ENCODE results near the gene NCOR2.

Gene NCOR2

DNA sequence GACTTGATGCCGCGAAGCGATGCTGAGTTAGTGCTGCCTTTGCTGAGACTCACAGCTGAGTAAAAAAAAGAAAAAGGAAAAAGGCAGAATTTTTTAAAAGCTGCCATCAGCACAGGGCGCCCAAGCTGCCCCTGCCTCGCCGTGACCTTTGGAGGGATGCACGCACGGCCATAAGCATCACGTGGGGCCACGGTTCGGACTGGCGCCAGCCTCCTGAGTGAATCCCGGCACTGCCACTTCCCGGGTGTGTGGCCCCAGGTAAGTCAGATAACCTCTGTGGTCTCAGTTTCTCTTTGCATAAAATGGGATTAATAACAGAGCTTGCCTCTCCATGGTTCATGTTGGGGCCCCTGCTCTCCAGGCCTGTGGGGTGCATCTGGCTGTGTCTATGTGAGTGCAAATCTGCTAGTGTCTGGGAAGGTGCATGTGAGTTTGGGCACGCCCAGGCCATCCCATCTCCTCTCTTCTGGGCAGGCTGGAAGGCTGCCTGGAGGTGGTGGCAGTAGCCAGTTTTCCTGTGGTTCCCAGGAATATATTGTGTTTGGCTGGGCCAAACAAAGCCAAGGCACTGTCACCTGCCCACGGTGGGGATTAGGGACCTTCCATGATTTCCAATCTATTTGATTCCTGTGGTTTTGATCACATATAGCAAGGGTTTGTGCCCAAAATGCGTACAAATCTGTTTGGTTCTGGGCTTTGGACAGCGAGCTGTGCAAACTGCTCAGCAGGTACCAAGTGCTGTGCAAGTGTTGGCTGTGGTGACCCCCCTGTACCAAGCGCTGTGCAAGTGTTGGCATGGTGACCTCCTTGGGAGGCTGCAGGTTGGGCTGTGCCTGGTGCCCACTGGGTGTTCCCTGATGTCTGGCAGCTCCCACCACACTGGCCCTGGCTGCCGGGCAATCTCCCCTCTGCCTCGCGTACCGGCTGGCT is 43.5 kb upstream of the NCOR2 start:
- no peak for DNase-seq (ENCODE audit: extremely low read depth, low read depth)
- TF ChIP-seq CTCF (IDR thresholded peaks at IDR 0.05; ENCODE audit: low read depth, low read length) = no peak

DNA sequence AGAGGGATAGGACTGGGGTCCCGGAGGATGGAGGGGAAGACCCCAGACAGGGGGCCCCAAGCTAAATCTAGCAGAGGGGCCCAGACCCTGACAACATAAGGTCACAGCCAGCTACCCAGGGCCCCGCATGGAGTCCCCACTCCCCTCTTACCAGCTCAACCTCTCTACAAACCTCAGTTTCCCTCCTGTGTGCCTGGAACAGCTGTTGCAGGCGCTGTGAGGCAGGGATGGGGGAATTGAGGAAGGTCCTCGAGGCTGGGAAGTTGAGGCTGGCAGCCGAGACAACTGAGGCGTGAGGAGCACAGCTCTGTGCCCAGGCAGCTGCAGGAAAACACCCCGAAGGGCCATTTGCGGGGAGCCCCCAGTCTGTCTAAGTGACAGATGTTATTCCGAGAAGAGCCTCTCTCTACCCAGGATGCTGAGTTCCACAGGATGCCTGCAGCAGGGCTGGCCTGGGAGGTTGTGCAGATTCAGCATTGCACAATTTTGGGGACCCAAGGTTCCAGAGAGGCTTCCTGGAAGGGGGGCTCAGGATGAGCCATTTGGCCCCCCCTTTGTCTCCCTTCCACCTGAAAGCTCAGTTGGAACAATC is 42.7 kb upstream of the NCOR2 start:
- no peak for DNase-seq (ENCODE audit: extremely low read depth, low read depth)
- no peak for TF ChIP-seq CTCF (IDR thresholded peaks at IDR 0.05; ENCODE audit: low read depth, low read length)

DNA sequence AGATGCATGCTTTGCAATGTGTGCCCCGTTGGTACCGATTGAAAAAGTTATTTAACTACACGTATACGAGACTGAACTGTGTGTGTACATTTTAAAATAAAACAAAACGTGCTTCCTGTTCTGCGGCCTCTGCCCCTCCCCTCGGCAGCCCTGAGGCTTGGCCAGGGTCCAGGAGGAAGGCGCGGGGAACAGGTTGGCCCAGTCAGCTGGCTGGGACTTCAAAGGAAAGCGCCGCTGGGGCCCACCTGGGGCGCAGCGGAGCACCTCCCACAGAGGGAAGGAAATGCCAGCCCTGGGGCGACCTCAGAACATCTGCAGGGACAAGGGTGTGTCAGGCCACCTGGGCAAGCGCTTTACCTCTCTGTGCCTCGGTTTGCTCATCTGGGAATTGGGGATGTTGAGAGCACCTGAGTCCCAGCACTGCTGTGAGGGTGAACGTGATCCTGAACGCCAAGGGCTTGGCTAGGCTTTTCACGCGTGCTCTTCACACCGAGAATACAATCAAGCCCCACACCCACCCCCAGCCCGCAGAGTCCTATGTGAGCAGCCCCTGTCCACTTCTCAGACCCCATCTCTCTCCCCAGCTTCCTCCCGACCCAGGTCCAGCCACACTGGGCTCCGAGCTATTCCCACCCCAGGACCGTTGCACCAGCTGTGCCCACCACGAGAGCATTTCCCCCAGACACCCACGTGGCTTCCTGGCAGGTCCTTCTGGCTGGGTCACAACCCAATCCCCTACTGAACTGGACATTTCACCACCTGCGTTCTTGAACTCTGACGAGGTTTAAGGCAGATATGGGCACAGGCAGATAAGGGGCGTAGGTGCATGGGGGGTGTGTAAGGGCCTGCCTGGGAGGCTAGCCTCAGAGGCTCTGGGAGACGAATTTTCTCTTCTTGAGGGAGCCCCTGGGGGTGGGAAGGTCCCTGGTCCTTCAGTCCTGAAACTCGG is 41.9 kb upstream of the NCOR2 start:
- DNase-seq (ENCODE audit: extremely low read depth, low read depth) = no peak
- no peak for TF ChIP-seq CTCF (IDR thresholded peaks at IDR 0.05; ENCODE audit: low read depth, low read length)

DNA sequence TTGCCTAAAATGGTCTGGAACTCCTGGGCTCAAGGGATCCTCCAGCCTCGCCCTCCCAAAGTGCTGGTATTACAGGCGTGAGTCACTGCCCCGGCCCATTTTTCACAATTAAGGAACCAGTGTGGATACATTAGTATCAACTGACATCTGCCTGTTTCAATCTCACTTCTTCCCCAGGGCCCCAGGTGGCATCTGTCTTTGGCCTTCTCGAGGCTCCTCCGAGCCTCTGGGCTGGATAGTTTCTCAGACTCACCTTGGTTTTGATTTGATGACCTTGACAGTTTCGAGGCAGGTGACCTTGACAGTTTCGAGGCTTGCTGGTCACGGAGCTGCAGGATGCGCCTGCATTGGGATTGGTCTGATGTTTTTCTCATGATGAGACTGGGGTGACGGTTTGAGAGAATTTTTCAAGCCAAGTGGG is 41.0 kb upstream of the NCOR2 start:
- no peak for TF ChIP-seq CTCF (IDR thresholded peaks at IDR 0.05; ENCODE audit: low read depth, low read length)
- DNase-seq (ENCODE audit: extremely low read depth, low read depth) = no peak

DNA sequence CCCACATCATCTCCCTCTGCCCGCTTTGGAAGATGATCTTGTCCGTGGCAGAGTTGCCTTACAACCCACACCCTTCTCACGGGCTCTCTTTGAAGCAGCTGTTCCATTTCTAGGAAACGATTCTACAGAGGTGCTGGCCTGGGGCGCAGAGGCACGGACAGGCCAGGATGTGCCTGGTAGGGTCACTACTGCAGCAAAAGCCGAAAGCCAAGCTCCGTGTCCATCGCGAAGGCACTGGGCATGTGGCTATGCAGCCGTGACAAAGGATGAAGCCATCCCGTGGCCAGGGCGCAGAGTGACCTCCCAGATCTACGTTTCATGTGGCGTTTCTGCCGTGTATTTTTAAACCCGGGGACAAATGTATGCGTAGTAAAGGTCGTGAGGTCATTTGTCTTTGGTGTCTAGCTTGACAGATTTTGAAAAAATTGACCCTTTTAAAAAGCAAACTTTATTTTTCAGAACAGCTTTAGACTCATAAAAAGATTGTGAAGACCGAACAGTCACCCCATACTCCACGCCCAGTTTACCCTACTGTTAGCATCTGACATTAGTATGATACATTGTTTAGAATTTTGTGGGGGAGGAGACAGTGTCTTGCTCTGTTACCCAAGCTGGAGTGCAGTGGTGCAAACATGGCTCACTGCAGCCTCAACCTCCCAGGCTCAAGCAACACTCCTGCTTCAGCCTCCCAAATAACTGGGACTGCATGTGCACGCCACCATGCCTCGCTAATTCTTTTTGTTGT is 40.4 kb upstream of the NCOR2 start:
- no peak for DNase-seq (ENCODE audit: extremely low read depth, low read depth)
- no peak for TF ChIP-seq CTCF (IDR thresholded peaks at IDR 0.05; ENCODE audit: low read depth, low read length)

GRCh38 chr12:124605883-124606774 is 38.7 kb upstream of the NCOR2 start:
- no peak for TF ChIP-seq CTCF (IDR thresholded peaks at IDR 0.05; ENCODE audit: low read depth, low read length)
- no peak for DNase-seq (ENCODE audit: extremely low read depth, low read depth)
